ENCODE data around the gene ITGB3. TPM values are rescaled to one million over a fixed set of nuclear protein-coding genes. Genes with fewer than 3 reads are reported as not detected.

Gene ITGB3
- total and polyA plus RNA-seq, 9 donors = 1.7 to 9.4 (median 2.9) TPM

- no peaks in the 10 kb centered on the region for H3K9me3 ChIP-seq
- intact Hi-C loops (cut with DNase I) = no loop called here
- WGBS, 3 donors = 94 to 96% (median 96%) methylated on average over 6 to 7 of the region's 7 CpGs
- no peak for TF ChIP-seq POLR2A (IDR thresholded peaks at IDR 0.05)
- TF ChIP-seq CTCF (IDR thresholded peaks at IDR 0.05) = no peak
- TF ChIP-seq EP300 (IDR thresholded peaks at IDR 0.05) = no peak
- no peak overlapping the region for H3K4me3 ChIP-seq
- no peaks in the 10 kb centered on the region for H3K27me3 ChIP-seq
- H3K27ac ChIP-seq = no peak overlapping the region
- DNase-seq = no peak
- H3K4me1 ChIP-seq (ENCODE audit: insufficient read depth) = no peaks in the 10 kb centered on the region
- H3K36me3 ChIP-seq = no peaks in the 10 kb centered on the region
These were observed 15.8 kb upstream of the ITGB3 start for GRCh38 chr17:47237841-47238240.

GRCh38 chr17:47238321-47239010 lies 15.2 kb upstream of the ITGB3 start:
- 89 to 93% (median 89%) methylated on average over 23 to 29 of the region's 29 CpGs for WGBS, 3 donors
- DNase-seq = no peak
- Histone ChIP-seq H3K4me1 (ENCODE audit: insufficient read depth) (no peaks in the 10 kb centered on the region), H3K27ac (no peak overlapping the region), H3K27me3 (no peaks in the 10 kb centered on the region), H3K4me3 (no peak overlapping the region), H3K36me3 (no peaks in the 10 kb centered on the region), H3K9me3 (no peaks in the 10 kb centered on the region)
- TF ChIP-seq EP300 (IDR thresholded peaks at IDR 0.05) = no peak
- no peak for TF ChIP-seq POLR2A (IDR thresholded peaks at IDR 0.05)
- TF ChIP-seq CTCF (IDR thresholded peaks at IDR 0.05) = no peak
- intact Hi-C loops (cut with DNase I) = no loop called here

GRCh38 chr17:47239619-47239966 lies 14.0 kb upstream of the ITGB3 start:
- Histone ChIP-seq H3K9me3 (no peaks in the 10 kb centered on the region), H3K4me3 (no peak overlapping the region), H3K27me3 (no peaks in the 10 kb centered on the region), H3K27ac (peak overlapping the region in 1 of 2 donors; percentile 33), H3K36me3 (no peaks in the 10 kb centered on the region), H3K4me1 (ENCODE audit: insufficient read depth) (peaks cover 2% of the 10 kb centered on the region)
- WGBS, 3 donors = 88 to 94% (median 91%) methylated on average over 7 of the region's 7 CpGs
- TF ChIP-seq CTCF (IDR thresholded peaks at IDR 0.05) (no peak), POLR2A (IDR thresholded peaks at IDR 0.05) (no peak), EP300 (IDR thresholded peaks at IDR 0.05) (no peak)
- intact Hi-C loops (cut with DNase I) = no loop called here
- no peak for DNase-seq

- Histone ChIP-seq H3K27me3 (no peaks in the 10 kb centered on the region), H3K4me1 (ENCODE audit: insufficient read depth) (peaks cover 5% of the 10 kb centered on the region), H3K4me3 (no peak overlapping the region), H3K36me3 (no peaks in the 10 kb centered on the region), H3K9me3 (no peaks in the 10 kb centered on the region), H3K27ac (peak overlapping the region in 1 of 2 donors; percentile 33)
- intact Hi-C loops (cut with DNase I) = loop anchor here in 1 of 4 donors (5.0 kb wide), 1 partner anchor 67 kb away; no protein-coding TSS in a partner anchor
- 25 to 39% (median 38%) methylated on average over 3 of the region's 3 CpGs for WGBS, 3 donors
- DNase-seq = peak in 4 of 5 donors; percentile 36 to 74 (median 55)
- TF ChIP-seq EP300 (IDR thresholded peaks at IDR 0.05) (peak; percentile 77), POLR2A (IDR thresholded peaks at IDR 0.05) (no peak)
These were observed 13.5 kb upstream of the ITGB3 start for GRCh38 chr17:47239967-47240651.

GRCh38 chr17:47240806-47241205 lies 12.8 kb upstream of the ITGB3 start:
- intact Hi-C loops (cut with DNase I) = loop anchor here in 1 of 4 donors (5.0 kb wide), 1 partner anchor 66 kb away; no protein-coding TSS in a partner anchor
- Histone ChIP-seq H3K4me3 (no peak overlapping the region), H3K4me1 (ENCODE audit: insufficient read depth) (peaks cover 5% of the 10 kb centered on the region), H3K36me3 (no peaks in the 10 kb centered on the region), H3K9me3 (no peaks in the 10 kb centered on the region), H3K27me3 (no peaks in the 10 kb centered on the region), H3K27ac (no peak overlapping the region)
- WGBS, 3 donors = 72 to 79% (median 73%) methylated on average over 3 of the region's 3 CpGs
- DNase-seq = no peak
- TF ChIP-seq CTCF (IDR thresholded peaks at IDR 0.05) = no peak
- TF ChIP-seq POLR2A (IDR thresholded peaks at IDR 0.05) = no peak
- TF ChIP-seq EP300 (IDR thresholded peaks at IDR 0.05) = no peak

All from ovary (tissue), 9 donors.